ENCODE data around the gene RRAGA.
"Not testable (repeated sequence)": the region's sequence is repeated elsewhere in the genome, so short reads cannot be mapped to it uniquely, and the experiment has no call there.

- TF ChIP-seq CTCF (IDR thresholded peaks at IDR 0.05 in 4 of 5, conservative IDR thresholded peaks at IDR 0.05 in 1 of 5); POLR2A (IDR thresholded peaks at IDR 0.05): not testable (repeated sequence)
Measured at GRCh38 chr9:19021649-19022048, 27.6 kb upstream of the RRAGA start.
